Inflammatory macrophage treated with lipopolysaccharide for 1 hour (primary cell): ENCODE measurements around the gene SEMA6D.

Source experiments
- DNase-seq, 2 donors: peaks; one replicate each; pipeline ENCODE4 v3.0.0-alpha.2; 2020 to 2022

SEMA6D gene

DNA sequence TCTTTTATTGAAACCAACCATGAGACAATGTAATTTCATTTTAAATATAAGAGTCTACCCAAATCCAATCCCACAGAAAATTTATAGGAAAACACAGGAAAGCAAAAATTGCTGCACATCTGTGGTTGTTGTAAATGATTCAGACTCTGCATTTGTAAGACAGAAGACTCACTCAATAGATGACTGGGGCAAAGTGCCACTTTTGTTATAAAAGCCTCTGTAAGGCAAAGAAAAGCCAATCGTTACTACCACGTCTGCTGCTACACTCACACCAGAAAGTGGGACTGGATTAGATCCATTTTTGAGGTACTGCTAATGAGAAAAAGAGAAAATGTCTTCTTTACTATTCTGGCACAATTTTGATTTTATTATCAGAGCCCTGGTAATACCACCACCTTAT lies 74.9 kb downstream of the SEMA6D start:
- DNase-seq: no peak

DNA sequence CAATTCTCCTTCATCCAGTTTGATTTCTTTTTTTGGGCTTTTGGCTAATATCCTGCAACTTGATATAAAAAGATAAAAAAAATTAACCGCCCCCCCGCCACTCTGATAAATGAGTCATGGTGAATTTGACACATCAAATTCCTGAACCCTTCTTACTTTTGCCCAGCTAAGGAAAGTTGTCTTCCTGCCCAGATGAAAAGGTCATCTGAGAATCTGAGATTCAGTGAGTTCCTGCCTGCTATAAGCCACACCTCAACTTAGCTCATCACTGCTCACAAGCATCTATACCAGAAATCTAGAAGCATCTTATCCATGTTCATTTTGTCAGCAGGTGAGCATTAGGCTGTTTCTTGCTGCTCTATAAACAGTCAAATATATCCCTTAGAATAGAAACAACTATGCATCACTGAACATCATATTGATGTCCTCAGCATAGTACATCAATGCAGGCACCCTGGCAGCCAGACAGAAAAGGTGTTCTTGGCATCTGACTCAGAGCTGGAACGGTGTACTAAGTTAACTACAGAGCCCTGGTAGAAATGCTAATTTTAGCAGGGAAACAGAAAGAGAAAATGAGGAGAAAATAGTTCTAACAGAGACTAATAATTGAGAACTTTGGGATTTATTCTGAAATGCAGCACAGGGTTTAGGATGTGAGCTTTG lies 77.1 kb downstream of the SEMA6D start:
- DNase-seq: no peak

GRCh38 chr15:47795864-47796263 lies 78.6 kb downstream of the SEMA6D start:
- DNase-seq: no peak

GRCh38 chr15:47796339-47796738 lies 79.0 kb downstream of the SEMA6D start:
- no peak for DNase-seq

- no peak for DNase-seq
Observed at GRCh38 chr15:47796830-47797229, 79.5 kb downstream of the SEMA6D start.

GRCh38 chr15:47801522-47801921 lies 84.2 kb downstream of the SEMA6D start:
- DNase-seq: no peak

DNA sequence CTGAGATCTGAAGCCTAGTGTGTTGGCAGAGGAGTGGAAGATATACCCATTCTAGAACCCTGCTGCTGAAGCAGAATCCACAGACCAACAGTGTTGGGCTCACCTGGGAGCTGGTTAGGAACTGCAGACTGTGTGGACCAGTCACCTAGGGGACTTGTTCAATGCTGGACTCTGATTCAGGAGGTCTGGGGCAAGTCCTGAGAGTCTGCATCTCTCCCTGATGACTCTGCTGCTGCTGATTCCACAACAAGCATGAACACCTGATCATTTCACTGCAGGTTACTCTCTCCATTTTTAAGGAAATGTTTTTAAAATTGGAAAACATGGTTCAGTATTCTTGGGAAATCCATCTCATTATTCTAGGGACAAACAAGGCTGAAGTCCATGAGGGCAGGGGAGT lies 84.9 kb downstream of the SEMA6D start:
- no peak for DNase-seq

- DNase-seq: no peak
Observed at GRCh38 chr15:47803767-47804166, 86.5 kb downstream of the SEMA6D start.

GRCh38 chr15:47804733-47805132 lies 87.4 kb downstream of the SEMA6D start:
- DNase-seq: no peak

DNA sequence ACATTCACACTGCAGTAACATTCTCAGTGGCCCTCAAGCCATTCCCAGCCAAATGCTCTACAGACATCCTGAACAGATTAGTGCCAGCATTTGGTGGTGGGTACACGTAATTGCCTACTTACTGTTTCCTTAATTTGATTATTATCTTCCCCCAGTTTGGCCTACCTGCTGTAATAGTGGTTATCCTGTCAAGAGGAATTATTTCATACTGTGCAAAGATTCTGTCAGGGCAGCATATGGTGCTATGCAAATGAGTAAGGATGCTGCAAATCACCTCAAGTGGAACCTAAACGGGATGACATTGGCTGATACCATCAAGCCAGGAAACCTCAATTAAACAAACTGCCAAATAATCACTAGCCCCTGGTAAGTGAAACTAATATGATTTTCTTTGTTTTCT lies 88.7 kb downstream of the SEMA6D start:
- no peak for DNase-seq

- no peak for DNase-seq
Observed at GRCh38 chr15:47811172-47811571, 93.9 kb downstream of the SEMA6D start.

- no peak for DNase-seq
Observed at GRCh38 chr15:47812470-47812999, 95.2 kb downstream of the SEMA6D start.

DNA sequence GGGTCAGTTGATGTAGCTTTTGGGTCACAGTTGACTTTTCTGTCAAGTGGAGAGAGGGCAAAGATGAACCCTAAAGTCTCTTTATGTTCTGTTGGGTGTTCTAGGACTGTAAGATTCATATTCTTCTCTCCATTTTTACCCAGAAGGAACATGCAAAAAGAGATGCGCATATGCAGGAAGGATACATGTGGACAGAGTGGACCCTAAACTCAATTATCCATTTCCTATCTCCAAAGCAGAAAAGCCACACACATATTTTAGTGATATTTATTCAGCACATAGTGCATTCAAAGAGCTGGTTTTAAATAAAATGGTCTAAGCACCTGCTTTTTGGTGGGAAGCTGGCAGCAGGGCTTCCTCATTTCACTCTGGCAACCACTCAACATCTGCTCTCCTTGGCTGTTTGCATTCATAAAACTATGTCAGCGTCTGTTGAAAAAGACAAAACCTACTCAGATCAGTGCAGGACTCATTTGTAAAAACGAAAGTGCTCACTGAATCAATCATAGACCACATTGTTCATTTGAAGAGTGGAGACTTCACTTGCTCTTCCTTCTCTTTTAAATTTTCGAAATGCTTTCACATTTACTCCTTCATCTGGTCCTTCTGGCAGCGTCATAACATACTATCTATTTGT lies 96.6 kb downstream of the SEMA6D start:
- no peak for DNase-seq

DNA sequence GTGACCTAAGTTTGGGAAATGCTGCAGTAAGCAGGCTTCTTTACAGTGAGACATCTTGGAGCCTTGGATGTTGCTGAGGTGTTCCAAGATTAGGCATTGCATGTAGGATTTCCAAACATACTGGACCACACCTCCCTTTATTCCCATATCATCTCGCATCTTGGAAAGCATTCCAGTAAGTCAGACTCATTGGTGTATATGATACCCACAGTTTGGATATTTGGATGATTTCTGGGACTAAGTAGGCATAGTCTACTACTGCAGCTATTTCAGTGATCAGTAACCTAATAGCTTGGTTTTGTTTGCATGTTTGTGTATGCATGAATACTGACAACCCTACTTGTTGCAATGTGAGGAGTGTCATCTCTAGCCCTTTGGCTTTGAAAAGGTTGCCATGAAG lies 97.3 kb downstream of the SEMA6D start:
- no peak for DNase-seq

- DNase-seq: no peak
Observed at GRCh38 chr15:47817969-47818548, 100.8 kb downstream of the SEMA6D start.

- no peak for DNase-seq
Observed at GRCh38 chr15:47819158-47819557, 101.9 kb downstream of the SEMA6D start.

DNA sequence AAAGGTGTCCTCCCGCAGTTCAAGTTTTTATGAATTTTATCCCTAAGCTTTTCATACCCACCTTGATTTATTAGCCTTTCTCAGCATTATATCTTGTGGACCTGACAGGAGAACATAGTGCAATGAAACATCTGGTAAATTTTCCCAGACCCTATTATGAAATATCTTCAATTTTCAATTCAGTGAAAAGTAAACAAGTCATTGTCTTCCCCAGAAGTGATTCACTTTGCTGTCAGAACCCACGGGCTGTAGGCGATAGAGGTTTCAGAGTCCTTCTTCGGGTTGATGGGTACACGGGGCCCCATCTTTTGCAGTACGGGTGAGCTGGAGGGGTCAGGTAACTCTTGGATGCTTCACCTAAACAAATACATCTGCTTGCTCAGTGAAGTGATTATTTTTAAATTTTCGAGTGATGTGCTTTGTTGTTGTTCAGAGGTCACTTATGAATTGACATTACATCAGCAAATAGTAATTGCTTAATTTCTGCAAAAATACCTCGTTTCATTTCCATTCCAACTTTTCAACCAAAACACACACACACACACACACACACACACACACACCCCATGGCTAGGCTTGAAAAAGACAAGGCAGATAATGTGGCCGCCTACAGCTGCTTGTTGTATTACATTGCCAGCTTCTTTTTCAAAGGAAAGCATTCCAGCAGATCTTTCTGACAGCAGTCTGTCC lies 102.9 kb downstream of the SEMA6D start:
- DNase-seq: no peak

- no peak for DNase-seq
Observed at GRCh38 chr15:47820747-47821319, 103.5 kb downstream of the SEMA6D start.

DNA sequence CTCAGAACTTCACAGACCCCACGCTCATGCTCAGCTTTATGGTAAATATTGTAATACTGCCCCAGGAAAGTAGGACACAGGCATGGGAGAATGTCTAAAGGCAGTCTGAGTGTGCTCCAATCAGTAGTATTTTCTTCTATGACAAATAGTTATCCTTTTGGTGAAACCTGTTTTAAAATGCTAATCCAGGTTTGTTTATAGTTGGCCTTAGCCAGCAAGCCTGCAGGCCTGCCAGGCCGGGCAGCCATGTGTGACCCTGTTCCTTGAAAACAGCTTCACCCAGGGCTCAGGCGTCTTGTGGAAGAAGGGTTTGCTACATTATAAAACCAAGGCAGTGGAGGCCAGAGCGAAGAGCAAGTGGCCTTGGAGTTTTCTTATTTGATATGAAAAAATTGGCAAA lies 104.7 kb downstream of the SEMA6D start:
- no peak for DNase-seq
